NT2/D1 (cell line): ENCODE results near the gene RNF151.

Source experiments
- DNase-seq: peaks from one replicate; pipeline ENCODE4 v3.0.0-alpha.2; 2011; ENCODE audit warnings: low read depth, low spot score
- H3K27me3 ChIP-seq: 2 replicates; pipeline ENCODE4 v1.6.0; 2011; ENCODE audit warnings: mild to moderate bottlenecking; ENCODE audit not compliant: insufficient read length, insufficient read depth
- H3K36me3 ChIP-seq: 2 replicates; pipeline ENCODE4 v1.6.1; 2011; ENCODE audit warnings: mild to moderate bottlenecking, low read length, mixed read lengths; ENCODE audit not compliant: insufficient read depth, insufficient read length
- H3K4me1 ChIP-seq: 2 replicates; pipeline ENCODE4 v1.5.1; 2011; ENCODE audit not compliant: insufficient read depth, insufficient read length
- H3K4me3 ChIP-seq: 2 replicates; pipeline ENCODE4 v1.5.1; 2011; ENCODE audit warnings: low read depth; ENCODE audit not compliant: insufficient read length
- H3K9ac ChIP-seq: 2 replicates; pipeline ENCODE4 v1.6.0; 2011; ENCODE audit warnings: low read depth; ENCODE audit not compliant: insufficient read length
- H3K9me3 ChIP-seq: 2 replicates; pipeline ENCODE4 v1.5.1; 2011; ENCODE audit warnings: mild to moderate bottlenecking, low read length; ENCODE audit not compliant: insufficient read depth
- SUZ12 ChIP-seq: IDR thresholded peaks from 2 replicates; pipeline ENCODE4 v1.6.1; 2011; ENCODE audit not compliant: insufficient read length, insufficient read depth; ENCODE audit errors: extremely low read depth
- YY1 ChIP-seq: IDR thresholded peaks from 2 replicates; pipeline ENCODE4 v1.6.1; 2011; ENCODE audit not compliant: insufficient read length, insufficient read depth
- ZNF274 ChIP-seq: IDR thresholded peaks from 2 replicates; pipeline ENCODE4 v1.6.1; 2011; ENCODE audit warnings: mild to moderate bottlenecking, low read depth, low read length

Gene RNF151

DNA sequence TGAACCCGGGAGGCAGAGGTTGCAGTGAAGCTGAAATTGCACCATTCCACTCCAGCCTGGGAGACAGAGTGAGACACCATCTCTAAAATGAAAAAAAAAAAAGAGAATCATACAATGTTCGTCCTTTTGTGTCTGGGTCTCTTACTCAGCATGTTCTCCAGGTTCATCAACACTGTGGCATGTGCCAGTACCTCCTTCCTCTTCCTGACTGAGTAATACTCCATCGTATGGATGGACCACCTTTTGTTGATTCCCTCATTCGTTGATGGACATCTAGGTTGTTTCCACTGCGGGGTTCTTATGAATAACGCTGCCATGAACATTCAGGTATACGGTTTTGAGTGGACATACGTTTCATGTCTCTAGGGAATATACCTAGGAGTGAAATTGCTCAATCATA lies 44.3 kb upstream of the RNF151 start:
- Histone ChIP-seq H3K4me1 (peaks cover 36% of the 10 kb centered on the region), H3K9ac (no peak overlapping the region), H3K4me3 (no peak overlapping the region), H3K9me3 (no peaks in the 10 kb centered on the region), H3K36me3 (no peaks in the 10 kb centered on the region), H3K27me3 (peaks cover 53% of the 10 kb centered on the region)
- no peak for DNase-seq
- no peak for TF ChIP-seq YY1
- no peak for TF ChIP-seq ZNF274
- TF ChIP-seq SUZ12: no peak

DNA sequence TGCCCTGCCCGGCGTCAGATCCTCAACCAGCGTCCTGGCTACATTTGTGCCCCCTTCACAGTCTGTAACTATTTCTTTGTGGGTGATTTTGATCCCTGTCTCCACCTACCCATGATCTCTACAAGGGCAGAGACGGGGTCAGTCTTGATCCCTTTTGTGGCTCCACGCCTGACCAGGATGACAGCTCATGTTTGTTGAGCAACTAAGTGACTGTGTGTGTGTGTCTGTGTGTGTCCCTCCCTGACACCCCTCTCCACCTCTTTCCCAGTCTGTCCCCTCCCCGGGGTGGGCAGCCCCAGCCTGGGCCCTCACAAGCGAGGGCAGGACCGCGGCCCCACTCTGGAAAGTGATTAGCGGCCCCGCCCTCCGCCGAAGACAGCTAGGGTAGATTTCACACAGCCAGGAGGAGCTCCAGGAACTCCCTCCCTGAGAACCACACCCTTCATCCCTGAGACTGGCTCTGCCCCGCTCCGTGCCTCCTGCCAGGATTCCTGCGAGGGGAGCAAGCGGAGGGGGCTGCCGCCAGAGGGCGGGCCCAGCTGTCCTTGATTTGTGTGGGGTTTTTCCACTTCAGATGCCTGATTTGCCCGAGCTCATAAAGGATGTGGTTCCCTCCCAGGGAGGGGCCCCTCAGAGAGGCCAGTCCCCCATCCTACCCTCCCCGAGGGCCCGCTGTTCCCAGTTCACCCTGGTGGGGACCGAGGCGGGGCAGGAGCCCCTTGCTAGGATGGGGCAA lies 43.2 kb upstream of the RNF151 start:
- Histone ChIP-seq H3K4me3 (peak overlapping the region; percentile 19), H3K4me1 (peaks cover 32% of the 10 kb centered on the region), H3K9me3 (no peaks in the 10 kb centered on the region), H3K36me3 (no peaks in the 10 kb centered on the region), H3K9ac (peak overlapping the region; percentile 52), H3K27me3 (peaks cover 45% of the 10 kb centered on the region)
- TF ChIP-seq YY1 (no peak), ZNF274 (no peak), SUZ12 (no peak)
- peak; percentile 51 for DNase-seq

DNA sequence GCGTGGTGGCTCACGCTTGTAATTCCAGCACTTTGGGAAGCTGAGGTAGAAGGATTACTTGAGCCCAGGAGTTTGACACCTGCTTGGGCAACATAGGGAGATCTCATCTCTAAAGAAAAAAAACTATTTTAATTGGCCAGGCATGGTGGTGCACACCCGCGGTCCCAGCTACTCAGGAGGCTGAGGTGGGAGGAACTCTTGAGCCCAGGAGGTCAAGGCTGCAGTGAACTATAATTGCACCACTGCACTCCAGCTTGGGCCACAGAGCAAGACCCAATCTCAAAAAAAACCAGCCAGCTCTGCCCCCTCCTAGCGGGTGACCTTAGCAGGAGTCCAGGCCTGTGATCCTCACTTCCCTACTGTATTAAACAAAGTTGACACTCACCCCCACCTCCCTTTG lies 42.6 kb upstream of the RNF151 start:
- peak overlapping the region; percentile 19 for H3K4me3 ChIP-seq
- DNase-seq: no peak
- H3K9ac ChIP-seq: peak overlapping the region; percentile 52
- peaks cover 30% of the 10 kb centered on the region for H3K4me1 ChIP-seq
- peaks cover 39% of the 10 kb centered on the region for H3K27me3 ChIP-seq
- TF ChIP-seq SUZ12: no peak
- no peak for TF ChIP-seq ZNF274
- TF ChIP-seq YY1: no peak
- H3K36me3 ChIP-seq: no peaks in the 10 kb centered on the region
- no peaks in the 10 kb centered on the region; the same call in 1 of the 2 replicates for H3K9me3 ChIP-seq

DNA sequence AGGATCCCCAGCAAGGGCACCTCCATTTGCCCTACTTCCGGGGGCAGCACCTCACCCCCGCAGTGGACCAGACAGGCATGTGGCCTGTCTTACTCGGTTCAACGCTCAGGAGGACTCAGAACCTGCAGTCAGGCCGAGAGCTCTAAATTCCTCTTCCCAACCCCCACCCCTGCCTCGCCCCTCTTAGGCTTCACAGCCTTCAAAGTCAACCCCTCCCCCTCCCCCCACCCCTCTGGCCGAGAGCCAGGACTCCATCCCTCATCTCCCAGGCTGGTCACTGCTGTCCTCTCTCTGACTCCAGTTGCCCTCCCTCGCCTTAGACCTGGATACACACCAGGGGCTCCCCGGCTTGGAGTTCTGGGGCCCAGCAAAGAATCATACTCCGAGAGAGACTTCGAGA lies 40.4 kb upstream of the RNF151 start:
- peaks cover 26% of the 10 kb centered on the region for H3K27me3 ChIP-seq
- no peak for TF ChIP-seq SUZ12
- TF ChIP-seq YY1: no peak
- TF ChIP-seq ZNF274: no peak
- peak; percentile 42 for DNase-seq

DNA sequence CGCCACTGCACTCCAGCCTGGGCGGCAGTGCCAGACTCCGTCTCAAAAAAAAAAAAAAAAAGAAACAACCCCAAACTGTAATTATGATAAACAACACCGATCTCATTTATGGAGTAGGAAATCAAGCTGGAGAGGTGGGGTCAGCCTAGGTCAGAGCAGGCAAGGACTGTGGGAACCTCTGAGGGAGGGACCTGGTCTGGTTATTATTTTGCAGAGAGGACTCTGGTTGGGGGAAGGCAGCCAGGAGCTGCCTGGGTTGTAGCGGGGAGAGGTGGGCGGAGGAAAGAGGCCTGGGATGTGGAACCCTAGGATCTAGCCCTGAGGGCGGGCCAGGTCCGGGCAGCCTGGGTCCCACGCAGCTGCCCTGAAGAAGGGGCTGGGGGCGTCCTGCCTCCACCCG lies 37.6 kb upstream of the RNF151 start:
- Histone ChIP-seq H3K36me3 (no peaks in the 10 kb centered on the region), H3K9ac (peak overlapping the region; percentile 61), H3K9me3 (peaks cover 8% of the 10 kb centered on the region; the same call in 1 of the 2 replicates), H3K27me3 (peaks cover 8% of the 10 kb centered on the region), H3K4me1 (peaks cover 27% of the 10 kb centered on the region), H3K4me3 (peak overlapping the region; percentile 38)
- no peak for TF ChIP-seq YY1
- no peak for TF ChIP-seq ZNF274
- no peak for TF ChIP-seq SUZ12
- DNase-seq: no peak

More for the DNA sequence above, 40.4 kb upstream of the RNF151 start:
- H3K4me1 ChIP-seq: peaks cover 22% of the 10 kb centered on the region
- H3K9ac ChIP-seq: no peak overlapping the region
- no peak overlapping the region for H3K4me3 ChIP-seq
- H3K9me3 ChIP-seq: peaks cover 8% of the 10 kb centered on the region; the same call in 1 of the 2 replicates
- H3K36me3 ChIP-seq: no peaks in the 10 kb centered on the region

DNA sequence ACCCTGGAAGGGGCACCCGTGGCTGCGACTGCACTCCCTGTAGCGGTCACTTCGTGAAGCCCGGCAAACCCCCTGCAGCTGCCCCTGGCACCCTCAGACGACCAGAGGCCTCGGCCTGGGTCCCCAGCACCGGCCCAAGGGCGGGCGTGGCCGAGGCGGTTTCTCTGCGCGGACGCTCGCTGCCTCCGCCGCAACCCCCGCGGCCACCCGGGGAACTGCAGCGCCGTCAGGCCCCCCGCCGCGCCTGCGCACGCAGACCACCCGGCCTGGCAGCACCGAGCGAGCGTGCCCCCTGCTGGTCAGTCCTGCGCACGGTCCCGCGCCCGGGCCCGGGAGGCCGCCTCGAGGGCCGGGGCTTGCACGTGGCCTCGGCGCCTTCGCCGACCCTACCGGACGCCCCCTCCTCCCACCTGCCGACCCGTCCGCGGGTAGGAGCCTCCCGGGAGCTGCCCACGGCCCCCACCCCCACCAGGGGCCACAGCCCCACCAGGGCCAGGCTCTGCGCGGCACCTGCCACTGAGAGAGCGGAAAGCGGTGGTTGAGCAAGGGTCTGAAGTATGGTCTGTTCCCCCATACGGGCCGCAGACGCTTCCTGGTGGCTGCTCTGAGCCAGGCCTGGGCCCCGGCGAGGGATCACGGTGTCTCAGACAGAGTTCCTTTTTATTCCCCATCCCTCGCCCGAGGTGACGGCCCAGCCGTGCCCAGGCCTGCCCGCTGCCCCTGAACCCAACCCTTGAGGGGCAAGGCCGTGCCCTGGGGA lies 36.9 kb upstream of the RNF151 start:
- Histone ChIP-seq H3K9ac (peak overlapping the region; percentile 61), H3K9me3 (peaks cover 8% of the 10 kb centered on the region; the same call in 1 of the 2 replicates), H3K27me3 (peaks cover 8% of the 10 kb centered on the region), H3K4me3 (peak overlapping the region; percentile 38), H3K4me1 (peaks cover 20% of the 10 kb centered on the region), H3K36me3 (no peaks in the 10 kb centered on the region)
- no peak for TF ChIP-seq SUZ12
- no peak for TF ChIP-seq YY1
- TF ChIP-seq ZNF274: no peak
- peak; percentile 71 for DNase-seq

DNA sequence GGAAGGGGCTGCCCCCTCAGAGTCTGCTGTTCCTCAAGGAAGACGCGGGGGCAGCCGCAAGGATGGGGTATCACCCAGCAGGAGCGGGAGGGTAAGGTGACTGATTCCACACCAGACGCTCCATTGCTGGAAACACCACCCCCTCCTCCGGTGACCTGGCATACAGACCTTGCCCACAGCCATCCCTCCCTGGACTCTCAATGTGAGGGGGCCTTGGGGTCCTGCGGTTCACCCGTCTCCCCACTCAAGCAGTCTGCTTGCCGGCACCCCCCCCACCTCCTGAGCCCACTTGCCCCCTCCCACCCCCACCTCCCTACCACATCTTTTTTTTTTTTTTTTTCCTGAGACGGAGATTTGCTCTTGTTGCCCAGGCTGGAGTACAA lies 36.3 kb upstream of the RNF151 start:
- TF ChIP-seq SUZ12 (no peak), ZNF274 (no peak)
- no peak overlapping the region for H3K9ac ChIP-seq
- no peak for DNase-seq
- peaks cover 8% of the 10 kb centered on the region; the same call in 1 of the 2 replicates for H3K9me3 ChIP-seq
- H3K4me1 ChIP-seq: peaks cover 20% of the 10 kb centered on the region
- H3K36me3 ChIP-seq: no peaks in the 10 kb centered on the region
- no peak overlapping the region for H3K4me3 ChIP-seq
- peaks cover 8% of the 10 kb centered on the region for H3K27me3 ChIP-seq
